ENCODE measurements around the gene ITPKC.

DNA sequence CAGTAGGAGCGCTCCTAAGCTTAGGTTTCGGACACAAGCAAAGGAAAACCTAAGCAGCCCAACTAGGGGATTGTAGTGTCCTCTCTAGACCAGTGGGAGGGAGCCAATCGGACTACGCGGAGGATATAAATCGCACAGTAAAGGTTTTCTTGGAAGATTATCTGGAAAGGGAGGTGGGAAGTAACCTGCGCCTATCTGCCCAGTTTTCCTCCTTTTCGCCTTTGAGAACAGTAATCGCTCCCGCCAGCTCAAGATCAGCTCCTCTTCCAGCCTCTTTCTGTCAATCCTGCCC lies 60.7 kb downstream of the ITPKC start:
- no peak for TF ChIP-seq CTCF (IDR thresholded peaks at IDR 0.05; ENCODE audit: low read depth, low read length)
- TF ChIP-seq MYC (IDR thresholded peaks at IDR 0.05; ENCODE audit: low read depth, low read length): no peak
- no peak for TF ChIP-seq POLR2A (IDR thresholded peaks at IDR 0.05; ENCODE audit: extremely low read depth, insufficient read length)
- TF ChIP-seq MAX (IDR thresholded peaks at IDR 0.05; ENCODE audit: low read depth, low read length): no peak
